ENCODE results near the gene TSHZ2.

GRCh38 chr20:53278555-53278954 is 306.4 kb downstream of the TSHZ2 start:
- TF ChIP-seq POLR2AphosphoS5 (IDR thresholded peaks at IDR 0.05; ENCODE audit: low read depth, low read length) = no peak
- TF ChIP-seq REST (IDR thresholded peaks at IDR 0.05; ENCODE audit: insufficient read depth in 1 of 2, low read depth in 2 of 2, low read length in 2 of 2) = no peak
- no peak for TF ChIP-seq TAF1 (IDR thresholded peaks at IDR 0.05; ENCODE audit: borderline replicate concordance, insufficient read depth, low read length)
- TF ChIP-seq SIN3A (IDR thresholded peaks at IDR 0.05; ENCODE audit: borderline replicate concordance, insufficient read depth, low read length) = no peak

Data from PFSK-1 (cell line).